Neural cell (in vitro differentiated cells): ENCODE results near the gene PSMA6. TPM values are rescaled to one million over a fixed set of nuclear protein-coding genes. Genes with fewer than 3 reads are reported as not detected.

ENCODE experiments used
- H2AFZ ChIP-seq: fragments of 200-600, 300-800 bp; sonication (generic), shearing (Covaris generic); 2 replicates; pipeline ENCODE4 v1.6.0; 2014; ENCODE audit warnings: low read depth, mild to moderate bottlenecking, antibody characterized with exemption, low read length, moderate library complexity
- H3F3A ChIP-seq: fragments of 200-600 bp; shearing (Covaris generic); 2 replicates; pipeline ENCODE4 v1.6.1; 2016; ENCODE audit warnings: mild to moderate bottlenecking, moderate library complexity, mixed read lengths, antibody characterized with exemption, low read length; ENCODE audit not compliant: insufficient read depth, poor library complexity, severe bottlenecking
- H3K27ac ChIP-seq: fragments of 200-600, 300-800 bp; sonication (generic), shearing (Covaris generic); 2 replicates; pipeline ENCODE4 v1.5.1; 2014; ENCODE audit warnings: mild to moderate bottlenecking, low read length, moderate library complexity
- H3K27me3 ChIP-seq: fragments of 300-800, 200-600 bp; sonication (generic), shearing (Covaris generic); 2 replicates; pipeline ENCODE4 v1.6.0; 2014; ENCODE audit warnings: mild to moderate bottlenecking, low read depth, low read length, moderate library complexity; ENCODE audit not compliant: insufficient read depth
- H3K36me3 ChIP-seq: fragments of 300-800, 200-600 bp; sonication (generic), shearing (Covaris generic); 2 replicates; pipeline ENCODE4 v1.5.1; 2014; ENCODE audit warnings: mild to moderate bottlenecking, antibody characterized with exemption, low read length, moderate library complexity; ENCODE audit not compliant: insufficient read depth
- H3K4me2 ChIP-seq: fragments of 300-800, 200-600 bp; sonication (generic), shearing (Covaris generic); 2 replicates; pipeline ENCODE4 v1.6.0; 2014; ENCODE audit warnings: mild to moderate bottlenecking, low read length
- H3K4me3 ChIP-seq: fragments of 300-800, 200-600 bp; sonication (generic), shearing (Covaris generic); 2 replicates; pipeline ENCODE4 v1.5.1; 2014; ENCODE audit warnings: mild to moderate bottlenecking, low read length, moderate library complexity
- H3K79me2 ChIP-seq: fragments of 200-600 bp; shearing (Covaris generic); replicated peaks from 2 replicates; pipeline ENCODE4 v1.6.0; 2014; ENCODE audit warnings: mild to moderate bottlenecking, low read length, moderate library complexity; ENCODE audit not compliant: insufficient read depth
- H3K9ac ChIP-seq: fragments of 300-800, 200-600 bp; sonication (generic), shearing (Covaris generic); 2 replicates; pipeline ENCODE4 v1.6.1; 2016; ENCODE audit warnings: mild to moderate bottlenecking, low read length, mixed read lengths
- H3K9me2 ChIP-seq: fragments of 200-600 bp; shearing (Covaris generic); 2 replicates; pipeline ENCODE4 v1.6.1; 2016; ENCODE audit warnings: mild to moderate bottlenecking, low read length, mixed read lengths; ENCODE audit not compliant: insufficient read depth
- H3K9me3 ChIP-seq: fragments of 200-600, 300-800 bp; sonication (generic), shearing (Covaris generic); 2 replicates; pipeline ENCODE4 v1.6.1; 2016; ENCODE audit warnings: mild to moderate bottlenecking, mixed run types, low read length, moderate library complexity, mixed read lengths
- H4K20me1 ChIP-seq: fragments of 200-600 bp; shearing (Covaris generic); 2 replicates; pipeline ENCODE4 v1.6.1; 2016; ENCODE audit warnings: mild to moderate bottlenecking, mixed run types; ENCODE audit not compliant: insufficient read depth
- EP300 ChIP-seq: fragments of 450-650 bp; conservative IDR thresholded peaks from 2 replicates; pipeline ENCODE4 v1.6.1; 2014; ENCODE audit warnings: antibody characterized with exemption, mild to moderate bottlenecking, moderate library complexity; ENCODE audit not compliant: poor library complexity, severe bottlenecking
- EZH2 ChIP-seq: fragments of 200-600, 300-800 bp; shearing (Covaris generic), sonication (generic); IDR thresholded peaks from 2 replicates; pipeline ENCODE4 v1.6.1; 2014; ENCODE audit warnings: antibody characterized with exemption, low read length, borderline replicate concordance, mild to moderate bottlenecking; ENCODE audit not compliant: insufficient read depth, poor library complexity, severe bottlenecking
- MXI1 ChIP-seq: fragments of 450-650 bp; conservative IDR thresholded peaks from 2 replicates; pipeline ENCODE4 v1.6.1; 2014; ENCODE audit warnings: antibody characterized with exemption, mild to moderate bottlenecking; ENCODE audit not compliant: poor library complexity, severe bottlenecking
- POLR2AphosphoS5 ChIP-seq: IDR thresholded peaks from 2 replicates; pipeline ENCODE4 v1.6.1; 2012
- RAD21 ChIP-seq: fragments of 450-650 bp; conservative IDR thresholded peaks from 2 replicates; pipeline ENCODE4 v1.6.1; 2014; ENCODE audit warnings: antibody characterized with exemption, mild to moderate bottlenecking, moderate library complexity
- SMC3 ChIP-seq: fragments of 450-650 bp; conservative IDR thresholded peaks from 2 replicates; pipeline ENCODE4 v1.6.1; 2014; ENCODE audit warnings: antibody characterized with exemption, mild to moderate bottlenecking, moderate library complexity; ENCODE audit not compliant: poor library complexity
- TAF1 ChIP-seq: IDR thresholded peaks from 2 replicates; pipeline ENCODE4 v1.6.1; 2012; ENCODE audit warnings: low read depth
- polyA plus RNA-seq: library from polyadenylated mRNA; depleted of rRNA; stranded (reverse); fragments of >200 nt; gene quantifications from 2 replicates; pipeline ENCODE4 v1.2.3, GENCODE V29; 2014
- TF ChIP-seq, protein P1 (sequence below): IDR thresholded peaks from 2 replicates; pipeline ENCODE4 v1.6.1; 2012; ENCODE audit warnings: borderline replicate concordance
- TF ChIP-seq, protein P2 (sequence below): fragments of 450-650 bp; IDR thresholded peaks from 2 replicates; pipeline ENCODE4 v1.5.1; 2014; ENCODE audit warnings: antibody characterized with exemption, mild to moderate bottlenecking, moderate library complexity; ENCODE audit not compliant: poor library complexity, severe bottlenecking

The PSMA6 gene
- polyA plus RNA-seq, 1 donor from 2014 or later = 405 TPM

DNA sequence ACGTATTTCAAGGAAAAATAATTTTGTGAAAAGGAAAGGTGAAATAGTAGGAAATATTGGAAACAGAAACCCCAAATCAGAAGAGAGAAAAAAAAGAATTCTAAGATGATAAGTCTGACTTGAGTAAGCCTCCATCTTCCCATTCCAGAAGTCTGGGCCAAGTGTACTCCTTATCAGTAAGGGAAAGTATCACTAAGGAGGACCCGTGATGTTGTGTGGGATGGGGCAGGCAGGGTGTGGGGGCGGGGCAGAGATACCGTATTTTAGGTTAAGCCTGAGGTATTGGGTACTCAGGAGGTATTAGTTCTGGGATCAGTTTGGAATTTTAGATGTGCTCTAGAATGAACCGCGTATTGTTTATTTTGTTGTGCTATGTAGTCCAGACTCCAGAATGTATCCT lies 33.8 kb upstream of the PSMA6 start:
- no peaks in the 10 kb centered on the region for H3K27me3 ChIP-seq
- no peak overlapping the region for H3K4me3 ChIP-seq
- H3K9me2 ChIP-seq = no peaks in the 10 kb centered on the region
- no peaks in the 10 kb centered on the region for H3K9me3 ChIP-seq
- no peaks in the 10 kb centered on the region for H3K36me3 ChIP-seq
- no peaks in the 10 kb centered on the region for H3K79me2 ChIP-seq
- H3K9ac ChIP-seq = no peak overlapping the region
- no peaks in the 10 kb centered on the region for H3F3A ChIP-seq
- no peak overlapping the region for H2AFZ ChIP-seq
- no peak overlapping the region for H3K4me2 ChIP-seq
- no peak overlapping the region for H3K27ac ChIP-seq
- TF ChIP-seq POLR2AphosphoS5 = no peak
- no peak for TF ChIP-seq EP300
- TF ChIP-seq TAF1 = no peak
- TF ChIP-seq MXI1 = no peak
- TF ChIP-seq, protein P1, sequence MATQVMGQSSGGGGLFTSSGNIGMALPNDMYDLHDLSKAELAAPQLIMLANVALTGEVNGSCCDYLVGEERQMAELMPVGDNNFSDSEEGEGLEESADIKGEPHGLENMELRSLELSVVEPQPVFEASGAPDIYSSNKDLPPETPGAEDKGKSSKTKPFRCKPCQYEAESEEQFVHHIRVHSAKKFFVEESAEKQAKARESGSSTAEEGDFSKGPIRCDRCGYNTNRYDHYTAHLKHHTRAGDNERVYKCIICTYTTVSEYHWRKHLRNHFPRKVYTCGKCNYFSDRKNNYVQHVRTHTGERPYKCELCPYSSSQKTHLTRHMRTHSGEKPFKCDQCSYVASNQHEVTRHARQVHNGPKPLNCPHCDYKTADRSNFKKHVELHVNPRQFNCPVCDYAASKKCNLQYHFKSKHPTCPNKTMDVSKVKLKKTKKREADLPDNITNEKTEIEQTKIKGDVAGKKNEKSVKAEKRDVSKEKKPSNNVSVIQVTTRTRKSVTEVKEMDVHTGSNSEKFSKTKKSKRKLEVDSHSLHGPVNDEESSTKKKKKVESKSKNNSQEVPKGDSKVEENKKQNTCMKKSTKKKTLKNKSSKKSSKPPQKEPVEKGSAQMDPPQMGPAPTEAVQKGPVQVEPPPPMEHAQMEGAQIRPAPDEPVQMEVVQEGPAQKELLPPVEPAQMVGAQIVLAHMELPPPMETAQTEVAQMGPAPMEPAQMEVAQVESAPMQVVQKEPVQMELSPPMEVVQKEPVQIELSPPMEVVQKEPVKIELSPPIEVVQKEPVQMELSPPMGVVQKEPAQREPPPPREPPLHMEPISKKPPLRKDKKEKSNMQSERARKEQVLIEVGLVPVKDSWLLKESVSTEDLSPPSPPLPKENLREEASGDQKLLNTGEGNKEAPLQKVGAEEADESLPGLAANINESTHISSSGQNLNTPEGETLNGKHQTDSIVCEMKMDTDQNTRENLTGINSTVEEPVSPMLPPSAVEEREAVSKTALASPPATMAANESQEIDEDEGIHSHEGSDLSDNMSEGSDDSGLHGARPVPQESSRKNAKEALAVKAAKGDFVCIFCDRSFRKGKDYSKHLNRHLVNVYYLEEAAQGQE = no peak
- no peak for TF ChIP-seq EZH2
- no peak for TF ChIP-seq SMC3
- no peak for TF ChIP-seq RAD21
- TF ChIP-seq, protein P2, sequence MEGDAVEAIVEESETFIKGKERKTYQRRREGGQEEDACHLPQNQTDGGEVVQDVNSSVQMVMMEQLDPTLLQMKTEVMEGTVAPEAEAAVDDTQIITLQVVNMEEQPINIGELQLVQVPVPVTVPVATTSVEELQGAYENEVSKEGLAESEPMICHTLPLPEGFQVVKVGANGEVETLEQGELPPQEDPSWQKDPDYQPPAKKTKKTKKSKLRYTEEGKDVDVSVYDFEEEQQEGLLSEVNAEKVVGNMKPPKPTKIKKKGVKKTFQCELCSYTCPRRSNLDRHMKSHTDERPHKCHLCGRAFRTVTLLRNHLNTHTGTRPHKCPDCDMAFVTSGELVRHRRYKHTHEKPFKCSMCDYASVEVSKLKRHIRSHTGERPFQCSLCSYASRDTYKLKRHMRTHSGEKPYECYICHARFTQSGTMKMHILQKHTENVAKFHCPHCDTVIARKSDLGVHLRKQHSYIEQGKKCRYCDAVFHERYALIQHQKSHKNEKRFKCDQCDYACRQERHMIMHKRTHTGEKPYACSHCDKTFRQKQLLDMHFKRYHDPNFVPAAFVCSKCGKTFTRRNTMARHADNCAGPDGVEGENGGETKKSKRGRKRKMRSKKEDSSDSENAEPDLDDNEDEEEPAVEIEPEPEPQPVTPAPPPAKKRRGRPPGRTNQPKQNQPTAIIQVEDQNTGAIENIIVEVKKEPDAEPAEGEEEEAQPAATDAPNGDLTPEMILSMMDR = no peak
- no peaks in the 10 kb centered on the region for H4K20me1 ChIP-seq

DNA sequence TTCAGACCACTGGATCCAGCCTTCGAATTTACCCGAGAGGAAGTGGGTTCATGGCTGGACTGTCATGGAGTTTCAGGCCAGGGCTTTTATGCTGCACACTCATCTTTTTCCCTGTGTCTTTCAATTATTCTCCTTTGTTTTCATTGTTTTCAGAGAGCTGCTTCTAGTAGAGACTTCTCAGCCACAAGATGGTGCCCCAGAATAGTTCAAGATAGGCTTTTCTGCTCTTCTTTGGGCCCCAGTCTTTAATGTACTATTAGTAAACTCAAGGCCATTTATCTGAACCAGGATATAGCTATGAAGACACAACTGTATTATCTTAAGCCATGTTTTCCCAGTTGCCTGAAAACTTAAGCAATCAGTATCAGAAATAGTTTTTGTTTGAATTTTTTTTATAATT lies 30.4 kb upstream of the PSMA6 start:
- H3K9me2 ChIP-seq = no peaks in the 10 kb centered on the region
- no peaks in the 10 kb centered on the region for H3K36me3 ChIP-seq
- TF ChIP-seq RAD21 = no peak
- no peak overlapping the region for H3K4me3 ChIP-seq
- H3K9me3 ChIP-seq = no peaks in the 10 kb centered on the region
- H4K20me1 ChIP-seq = no peaks in the 10 kb centered on the region
- no peaks in the 10 kb centered on the region for H3K27me3 ChIP-seq
- H2AFZ ChIP-seq = no peak overlapping the region
- no peaks in the 10 kb centered on the region for H3F3A ChIP-seq
- H3K4me2 ChIP-seq = no peak overlapping the region
- no peaks in the 10 kb centered on the region for H3K79me2 ChIP-seq
- no peak overlapping the region for H3K9ac ChIP-seq
- no peak overlapping the region for H3K27ac ChIP-seq

DNA sequence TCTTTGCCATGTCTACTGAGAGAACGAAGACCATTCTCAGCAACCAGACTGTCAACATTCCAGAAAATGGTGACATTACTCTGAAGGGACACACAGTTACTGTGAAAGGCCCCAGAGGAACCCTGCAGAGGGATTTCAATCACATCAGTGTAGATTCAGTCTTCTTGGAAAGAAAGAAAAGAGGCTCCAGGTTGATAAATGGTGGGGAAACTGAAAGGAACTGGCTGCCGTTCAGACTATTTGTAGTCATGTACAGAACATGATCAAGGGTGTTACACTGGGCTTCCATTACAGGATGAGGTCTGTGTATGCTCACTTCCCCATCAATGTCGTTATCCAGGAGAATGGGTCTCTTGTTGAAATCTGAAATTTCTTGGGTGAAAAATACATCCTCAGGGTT lies 29.7 kb upstream of the PSMA6 start:
- Histone ChIP-seq H3K36me3 (no peaks in the 10 kb centered on the region), H3K79me2 (no peaks in the 10 kb centered on the region), H2AFZ (no peak overlapping the region), H3K4me2 (no peak overlapping the region), H3K9ac (no peak overlapping the region), H3K27ac (no peak overlapping the region), H4K20me1 (no peaks in the 10 kb centered on the region), H3K4me3 (no peak overlapping the region), H3F3A (no peaks in the 10 kb centered on the region), H3K9me2 (no peaks in the 10 kb centered on the region), H3K9me3 (no peaks in the 10 kb centered on the region), H3K27me3 (no peaks in the 10 kb centered on the region)
- no peak for TF ChIP-seq EZH2
- TF ChIP-seq RAD21 = no peak
- TF ChIP-seq SMC3 = no peak
